AG04449 (cell line): ENCODE measurements around the gene NUBP1.

Experiments
- CTCF ChIA-PET: fragments of 350-600 bp; formaldehyde crosslinking; extraction: SDS; loops from one replicate; lab custom pipeline; 2021; ENCODE audit warnings: antibody characterized with exemption; lab: Yijun Ruan, JAX
- POLR2A ChIA-PET: fragments of 400-600, 350-600 bp; formaldehyde crosslinking; extraction: SDS; loops from one replicate; lab custom pipeline; 2020; ENCODE audit warnings: antibody characterized with exemption, inconsistent platforms; lab: Yijun Ruan, JAX
- DNase-seq: peaks from one replicate; pipeline ENCODE4 v3.0.0-alpha.2; 2010; ENCODE audit warnings: low read depth, low spot score
- H3K4me3 ChIP-seq: 2 replicates; pipeline ENCODE4 v1.5.1; 2011; ENCODE audit warnings: low read depth, mild to moderate bottlenecking, control low read depth, low read length
- CTCF ChIP-seq: IDR thresholded peaks from one replicate; pipeline ENCODE4 v1.5.1; 2011; ENCODE audit warnings: mild to moderate bottlenecking, moderate library complexity, low read length, control low read depth, inconsistent platforms; ENCODE audit not compliant: insufficient read depth; ENCODE audit errors: missing control alignments

NUBP1 gene

GRCh38 chr16:10745841-10746240 lies 2.2 kb downstream of the NUBP1 start:
- no peak for TF ChIP-seq CTCF
- CTCF ChIA-PET = interaction anchor here (0.7 to 2.8 kb wide), 3 partner anchors 9 to 173 kb away, joined by 4 to 25 read pairs (median 6); no protein-coding TSS in a partner anchor
- H3K4me3 ChIP-seq = no peak overlapping the region
- POLR2A ChIA-PET = no interaction called here
- DNase-seq = no peak

GRCh38 chr16:10750793-10751192 lies 7.2 kb downstream of the NUBP1 start:
- H3K4me3 ChIP-seq = no peak overlapping the region
- TF ChIP-seq CTCF = no peak
- ChIA-PET CTCF (interaction anchor here (2.9 kb wide), 1 partner anchor 168 kb away, joined by 14 read pairs; no protein-coding TSS in a partner anchor), POLR2A (no interaction called here)
- no peak for DNase-seq

- CTCF ChIA-PET = interaction anchor here (2.9 kb wide), 1 partner anchor 168 kb away, joined by 14 read pairs; no protein-coding TSS in a partner anchor
- DNase-seq = no peak
- POLR2A ChIA-PET = no interaction called here
- H3K4me3 ChIP-seq = no peak overlapping the region
- TF ChIP-seq CTCF = no peak
Measured at GRCh38 chr16:10751291-10751697, 7.7 kb downstream of the NUBP1 start.

GRCh38 chr16:10752843-10753523 lies 9.3 kb downstream of the NUBP1 start:
- no peak overlapping the region for H3K4me3 ChIP-seq
- ChIA-PET CTCF (interaction anchor here (0.7 to 2.7 kb wide), 2 partner anchors 166 to 169 kb away, joined by 3 to 8 read pairs; no protein-coding TSS in a partner anchor), POLR2A (no interaction called here)
- DNase-seq = no peak
- no peak for TF ChIP-seq CTCF

- TF ChIP-seq CTCF = no peak
Measured at GRCh38 chr16:10753670-10754069, 10.0 kb downstream of the NUBP1 start.

GRCh38 chr16:10754941-10755340 lies 11.3 kb downstream of the NUBP1 start:
- TF ChIP-seq CTCF = no peak
- H3K4me3 ChIP-seq = no peak overlapping the region
- POLR2A ChIA-PET = no interaction called here
- CTCF ChIA-PET = no interaction called here
- no peak for DNase-seq

More at GRCh38 chr16:10753670-10754069, 10.0 kb downstream of the NUBP1 start:
- ChIA-PET CTCF (interaction anchor here (0.7 to 2.7 kb wide), 3 partner anchors 18 to 168 kb away, joined by 3 to 8 read pairs (median 3); no protein-coding TSS in a partner anchor), POLR2A (no interaction called here)
- H3K4me3 ChIP-seq = no peak overlapping the region
- DNase-seq = no peak
